GM23248 (cell line): ENCODE results near the gene RPL10A. TPM values are rescaled to one million over a fixed set of nuclear protein-coding genes. Genes with fewer than 3 reads are reported as not detected.

ENCODE experiments used
- DNase-seq: peaks from one replicate; pipeline ENCODE4 v3.0.0-alpha.2; 2015
- H2AFZ ChIP-seq: fragments of 200-600 bp; sonication (generic); 2 replicates; pipeline ENCODE4 v1.6.1; 2016; ENCODE audit warnings: antibody characterized with exemption
- H3F3A ChIP-seq: fragments of 200-600 bp; sonication (generic); 2 replicates; pipeline ENCODE4 v1.6.1; 2016; ENCODE audit warnings: mild to moderate bottlenecking, antibody characterized with exemption, mixed run types; ENCODE audit not compliant: insufficient read depth
- H3K27ac ChIP-seq: fragments of 200-600 bp; sonication (generic); 2 replicates; pipeline ENCODE4 v1.5.1; 2016; ENCODE audit warnings: mild to moderate bottlenecking
- H3K27me3 ChIP-seq: fragments of 200-600 bp; sonication (generic); replicated peaks from 2 replicates; pipeline ENCODE4 v1.6.1; 2016; ENCODE audit warnings: mild to moderate bottlenecking; ENCODE audit not compliant: insufficient read depth
- H3K36me3 ChIP-seq: fragments of 200-600 bp; sonication (generic); 2 replicates; pipeline ENCODE4 v1.6.1; 2016; ENCODE audit warnings: low read depth, mild to moderate bottlenecking
- H3K4me1 ChIP-seq: fragments of 200-600 bp; sonication (generic); 2 replicates; pipeline ENCODE4 v1.6.1; 2016; ENCODE audit warnings: mild to moderate bottlenecking; ENCODE audit not compliant: insufficient read depth
- H3K4me2 ChIP-seq: fragments of 200-600 bp; sonication (generic); one replicate; pipeline ENCODE4 v1.6.1; 2016; ENCODE audit warnings: mild to moderate bottlenecking; ENCODE audit not compliant: unreplicated experiment
- H3K4me3 ChIP-seq: fragments of 200-600 bp; sonication (generic); 2 replicates; pipeline ENCODE4 v1.5.1; 2016; ENCODE audit warnings: mild to moderate bottlenecking
- H3K79me2 ChIP-seq: fragments of 200-600 bp; sonication (generic); 2 replicates; pipeline ENCODE4 v1.6.1; 2016; ENCODE audit warnings: mild to moderate bottlenecking; ENCODE audit not compliant: insufficient read depth
- H3K9ac ChIP-seq: fragments of 200-600 bp; sonication (generic); 2 replicates; pipeline ENCODE4 v1.6.1; 2016; ENCODE audit warnings: mild to moderate bottlenecking
- H3K9me2 ChIP-seq: fragments of 200-600 bp; sonication (generic); 2 replicates; pipeline ENCODE4 v1.6.1; 2016; ENCODE audit warnings: mixed run types, mild to moderate bottlenecking, moderate library complexity; ENCODE audit not compliant: insufficient read depth
- H3K9me3 ChIP-seq: fragments of 200-600 bp; sonication (generic); one replicate; pipeline ENCODE4 v1.6.1; 2017; ENCODE audit warnings: low read depth
- H4K20me1 ChIP-seq: fragments of 200-600 bp; sonication (generic); 2 replicates; pipeline ENCODE4 v1.6.0; 2016; ENCODE audit not compliant: insufficient read depth
- EZH2 ChIP-seq: fragments of 200-600 bp; sonication (generic); IDR thresholded peaks from 2 replicates; pipeline ENCODE4 v1.6.1; 2018; ENCODE audit warnings: antibody characterized with exemption, mild to moderate bottlenecking; ENCODE audit not compliant: insufficient read depth, poor library complexity, severe bottlenecking
- EZH2phosphoT487 ChIP-seq: fragments of 200-600 bp; sonication (generic); IDR thresholded peaks from 2 replicates; pipeline ENCODE4 v1.6.1; 2018; ENCODE audit warnings: antibody characterized with exemption, moderate library complexity, mild to moderate bottlenecking, low read depth; ENCODE audit not compliant: insufficient read depth
- WGBS, 2 experiments: methylation state at CpG; one replicate each; pipeline ENCODE4 v1.1.6; 2015 to 2017; ENCODE audit warnings: low lambda C conversion rate in 2 of 2, low coverage in 1 of 2; ENCODE audit errors: missing lambda C conversion rate in 2 of 2; 5-methylcytosine and 5-hydroxymethylcytosine counted together
- in situ Hi-C: fragments of 300-500 bp; cut with MboI; formaldehyde crosslinking; loops from 2 replicates; pipeline ENCODE4 v1.15.0; 2020
- polyA plus RNA-seq: library from polyadenylated mRNA; unstranded; fragments of >200 nt; fragmentation: Nextera tagmentation; extraction: Ambion mirVana; gene quantifications from 2 replicates; pipeline ENCODE4 v1.2.1, GENCODE V29; 2016
- total RNA-seq: library from RNA; depleted of rRNA; stranded (reverse); fragments of >200 nt; shearing (Covaris generic); gene quantifications from 2 replicates; pipeline ENCODE4 v1.2.3, GENCODE V29; 2014; rRNA removed

RPL10A gene
- total RNA-seq = 852 and 915 TPM in 2 replicates
- 346 and 366 TPM in 2 replicates for polyA plus RNA-seq

DNA sequence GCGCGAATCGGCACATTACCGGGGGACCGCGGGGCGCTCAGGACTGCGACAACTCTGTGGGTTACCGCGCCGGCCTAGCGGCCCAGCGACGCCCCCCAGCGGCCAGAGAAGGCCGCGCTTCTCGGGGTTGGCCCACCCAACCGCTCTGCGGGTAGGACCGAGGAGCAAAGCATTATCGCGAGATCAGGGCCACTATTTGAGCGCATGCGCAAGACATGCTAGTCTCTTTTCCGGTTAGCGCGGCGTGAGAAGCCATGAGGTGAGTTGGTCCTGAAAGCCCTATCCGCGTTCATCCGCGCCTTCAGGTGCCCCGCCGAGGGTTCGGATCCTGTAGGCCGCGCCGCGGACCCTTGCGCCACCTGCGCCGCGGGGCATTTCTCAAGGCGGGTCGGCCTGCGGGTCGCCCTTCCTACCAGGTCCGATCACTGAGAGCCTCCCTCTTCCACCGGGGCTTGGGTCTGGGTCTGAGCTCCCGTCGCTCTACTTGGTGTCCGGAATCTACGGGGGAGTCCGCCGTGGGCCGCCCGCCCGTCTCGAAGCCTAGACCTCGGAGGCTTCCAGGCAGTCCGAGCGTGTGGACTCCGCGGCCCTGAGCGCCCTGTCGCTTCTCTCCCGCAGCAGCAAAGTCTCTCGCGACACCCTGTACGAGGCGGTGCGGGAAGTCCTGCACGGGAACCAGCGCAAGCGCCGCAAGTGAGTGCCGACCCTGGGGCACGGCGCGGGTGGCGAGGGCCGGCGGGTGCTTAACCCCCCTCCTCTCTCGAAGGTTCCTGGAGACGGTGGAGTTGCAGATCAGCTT lies at the start of gene RPL10A:
Gene RPL10A, plus strand, starts transcription at position 221 of the 799 bp plus-strand sequence. Its CDS starts 34 bp downstream, at position 255.
- Histone ChIP-seq H3K27ac (peak within 1 kb of the TSS; percentile 88), H3K36me3 (peaks cover 38% of the 10 kb centered on the region), H2AFZ (peak within 1 kb of the TSS; percentile 98), H3K4me1 (peaks cover 21% of the 10 kb centered on the region), H3K9me2 (no peaks in the 10 kb centered on the region), H4K20me1 (peaks cover 19% of the 10 kb centered on the region), H3K9me3 (no peaks in the 10 kb centered on the region), H3K4me2 (peak within 1 kb of the TSS; percentile 98), H3K4me3 (peak within 1 kb of the TSS; percentile 88), H3K27me3 (no peaks in the 10 kb centered on the region), H3K9ac (peak within 1 kb of the TSS; percentile 96), H3K79me2 (peaks cover 40% of the 10 kb centered on the region), H3F3A (peaks cover 43% of the 10 kb centered on the region)
- in situ Hi-C loops = no loop called here
- peak; percentile 98 for DNase-seq
- no peak for TF ChIP-seq EZH2phosphoT487
- 1% methylated on average over 68 to 84 of the region's 86 CpGs for WGBS, 2 experiments

DNA sequence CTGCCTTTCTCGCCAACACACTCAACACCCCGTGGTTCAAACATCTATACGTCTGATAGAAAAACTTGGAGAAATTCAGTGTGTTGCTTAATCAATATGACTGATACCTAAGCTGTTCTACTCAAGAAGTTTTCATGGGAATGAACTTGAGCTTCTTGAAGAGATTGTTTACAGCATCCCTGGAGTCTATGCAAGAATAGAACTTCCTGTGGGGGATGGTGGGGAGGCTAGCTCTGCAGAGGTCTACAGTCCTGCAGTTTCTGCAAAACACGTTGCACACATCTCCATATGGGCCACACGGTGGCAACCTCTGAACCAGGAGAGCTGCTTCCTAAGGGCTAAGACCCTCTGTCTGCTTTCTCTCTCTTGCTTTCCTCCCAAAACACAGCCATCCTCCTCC lies 48.8 kb upstream of the RPL10A start:
- Histone ChIP-seq H3K9ac (no peak overlapping the region), H4K20me1 (no peaks in the 10 kb centered on the region), H3K4me2 (no peak overlapping the region), H3K4me3 (no peak overlapping the region), H3K27ac (no peak overlapping the region), H3K27me3 (no peaks in the 10 kb centered on the region), H2AFZ (no peak overlapping the region), H3K4me1 (peaks cover 12% of the 10 kb centered on the region), H3K36me3 (peaks cover 3% of the 10 kb centered on the region), H3K79me2 (peaks cover 6% of the 10 kb centered on the region; the same call in 1 of the 2 replicates), H3F3A (peaks cover 5% of the 10 kb centered on the region; the same call in 1 of the 2 replicates), H3K9me3 (no peaks in the 10 kb centered on the region), H3K9me2 (no peaks in the 10 kb centered on the region)
- peak; percentile 40 for DNase-seq
- TF ChIP-seq EZH2 = no peak
- no peak for TF ChIP-seq EZH2phosphoT487
- in situ Hi-C loops = no loop called here
- 64 to 68% methylated on average over 5 of the region's 5 CpGs for WGBS, 2 experiments

DNA sequence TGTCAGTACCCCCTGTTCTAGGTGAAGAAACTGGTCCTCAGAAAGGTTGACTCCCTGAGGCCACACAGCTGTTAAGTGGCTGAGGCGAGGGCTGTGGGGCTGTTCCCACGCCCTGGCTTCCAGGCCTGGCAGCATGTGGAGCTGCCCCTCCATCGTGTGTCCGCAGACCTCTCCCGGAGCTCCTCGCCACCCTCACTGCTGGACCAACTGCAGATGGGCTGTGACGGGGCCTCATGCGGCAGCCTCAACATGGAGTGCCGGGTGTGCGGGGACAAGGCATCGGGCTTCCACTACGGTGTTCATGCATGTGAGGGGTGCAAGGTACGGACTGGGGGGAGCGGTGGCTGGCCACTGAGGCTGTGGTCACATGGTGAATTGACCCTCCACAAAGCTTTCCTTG lies 48.2 kb upstream of the RPL10A start:
- DNase-seq = no peak
- no peaks in the 10 kb centered on the region for H3K9me2 ChIP-seq
- no peak overlapping the region for H3K9ac ChIP-seq
- H4K20me1 ChIP-seq = no peaks in the 10 kb centered on the region
- H3F3A ChIP-seq = peaks cover 5% of the 10 kb centered on the region; the same call in 1 of the 2 replicates
- no peak overlapping the region for H3K4me3 ChIP-seq
- H3K4me2 ChIP-seq = no peak overlapping the region
- in situ Hi-C loops = no loop called here
- TF ChIP-seq EZH2phosphoT487 (no peak), EZH2 (no peak)
- 97 to 98% methylated on average over 14 of the region's 14 CpGs for WGBS, 2 experiments
- H3K36me3 ChIP-seq = peaks cover 8% of the 10 kb centered on the region
- no peaks in the 10 kb centered on the region for H3K27me3 ChIP-seq
- no peak overlapping the region for H3K27ac ChIP-seq
- peaks cover 6% of the 10 kb centered on the region; the same call in 1 of the 2 replicates for H3K79me2 ChIP-seq
- H2AFZ ChIP-seq = no peak overlapping the region
- no peaks in the 10 kb centered on the region for H3K9me3 ChIP-seq
- H3K4me1 ChIP-seq = peaks cover 13% of the 10 kb centered on the region

DNA sequence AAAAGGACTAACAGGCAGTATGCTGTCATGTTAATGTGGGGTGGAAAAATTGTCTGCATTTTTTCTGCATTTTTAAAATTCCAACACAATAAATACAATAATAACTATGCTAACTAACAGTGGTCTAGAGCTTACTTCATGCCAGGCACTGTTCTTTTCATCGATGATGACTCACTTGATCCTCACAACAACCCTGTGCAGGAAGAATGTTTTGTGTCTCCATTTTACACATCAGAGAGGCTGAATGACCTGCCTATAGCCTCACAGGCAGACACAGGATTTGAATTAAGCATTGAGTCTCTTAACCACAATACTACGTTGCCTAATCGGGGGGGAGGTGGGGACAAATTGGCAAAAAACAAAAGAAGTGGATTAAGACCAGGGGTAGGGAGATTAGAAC lies 42.9 kb upstream of the RPL10A start:
- peak overlapping the region; percentile 25; the same call in 1 of the 2 replicates for H3K9ac ChIP-seq
- peaks cover 42% of the 10 kb centered on the region for H3K4me1 ChIP-seq
- H3K79me2 ChIP-seq = no peaks in the 10 kb centered on the region; the same call in 1 of the 2 replicates
- DNase-seq = peak; percentile 93
- peaks cover 11% of the 10 kb centered on the region for H3K36me3 ChIP-seq
- H3F3A ChIP-seq = peaks cover 13% of the 10 kb centered on the region
- no peaks in the 10 kb centered on the region for H3K27me3 ChIP-seq
- peak overlapping the region; percentile 74 for H3K27ac ChIP-seq
- H3K9me3 ChIP-seq = no peaks in the 10 kb centered on the region
- H3K4me3 ChIP-seq = no peak overlapping the region
- in situ Hi-C loops = no loop called here
- WGBS, 2 experiments = 0 to 3% methylated on average over 3 of the region's 3 CpGs
- peak overlapping the region; percentile 41 for H3K4me2 ChIP-seq
- H2AFZ ChIP-seq = no peak overlapping the region
- TF ChIP-seq EZH2 (no peak), EZH2phosphoT487 (no peak)
- H3K9me2 ChIP-seq = no peaks in the 10 kb centered on the region
- H4K20me1 ChIP-seq = no peaks in the 10 kb centered on the region
